Ishikawa (cell line): ENCODE data around the gene GRAMD2A.

Source experiments
- CEBPB ChIP-seq: IDR thresholded peaks from 2 replicates; pipeline ENCODE4 v1.6.1; 2012
- CREB1 ChIP-seq: IDR thresholded peaks from 2 replicates; pipeline ENCODE4 v1.6.1; 2012; ENCODE audit warnings: low read depth
- EP300 ChIP-seq: IDR thresholded peaks from 2 replicates; pipeline ENCODE4 v1.6.1; 2012; ENCODE audit warnings: borderline replicate concordance
- FOXM1 ChIP-seq: IDR thresholded peaks from 2 replicates; pipeline ENCODE4 v1.6.1; 2012; ENCODE audit warnings: low read depth, borderline replicate concordance
- RAD21 ChIP-seq: IDR thresholded peaks from 2 replicates; pipeline ENCODE4 v1.6.1; 2012; ENCODE audit warnings: low read depth
- TAF1 ChIP-seq: IDR thresholded peaks from 2 replicates; pipeline ENCODE4 v1.6.1; 2012; ENCODE audit warnings: low read depth, mild to moderate bottlenecking
- YY1 ChIP-seq: IDR thresholded peaks from 2 replicates; pipeline ENCODE4 v1.6.1; 2012; ENCODE audit warnings: low read depth
- TF ChIP-seq, protein P1 (sequence below): IDR thresholded peaks from 2 replicates; pipeline ENCODE4 v1.6.1; 2012
- TF ChIP-seq, protein P2 (sequence below): IDR thresholded peaks from 2 replicates; pipeline ENCODE4 v1.6.1; 2012

DNA sequence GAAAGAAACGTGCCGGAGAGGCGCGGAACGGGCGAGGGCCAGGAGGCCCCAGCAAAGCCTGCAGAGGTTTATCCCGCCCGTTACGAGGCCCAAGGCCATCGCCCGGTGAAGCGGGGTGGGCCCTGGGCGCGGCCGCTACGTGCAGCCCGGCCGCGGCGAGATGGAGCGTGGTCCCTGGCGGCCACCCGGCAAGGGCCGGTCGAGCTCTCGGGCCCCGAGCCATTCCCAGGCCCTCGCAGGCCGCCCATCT, 32.3 kb upstream of the GRAMD2A start:
- no peak for TF ChIP-seq CEBPB
- TF ChIP-seq, protein P1, sequence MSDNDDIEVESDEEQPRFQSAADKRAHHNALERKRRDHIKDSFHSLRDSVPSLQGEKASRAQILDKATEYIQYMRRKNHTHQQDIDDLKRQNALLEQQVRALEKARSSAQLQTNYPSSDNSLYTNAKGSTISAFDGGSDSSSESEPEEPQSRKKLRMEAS = no peak
- TF ChIP-seq TAF1 = no peak
- TF ChIP-seq EP300 = no peak
- TF ChIP-seq RAD21 = no peak
- TF ChIP-seq, protein P2, sequence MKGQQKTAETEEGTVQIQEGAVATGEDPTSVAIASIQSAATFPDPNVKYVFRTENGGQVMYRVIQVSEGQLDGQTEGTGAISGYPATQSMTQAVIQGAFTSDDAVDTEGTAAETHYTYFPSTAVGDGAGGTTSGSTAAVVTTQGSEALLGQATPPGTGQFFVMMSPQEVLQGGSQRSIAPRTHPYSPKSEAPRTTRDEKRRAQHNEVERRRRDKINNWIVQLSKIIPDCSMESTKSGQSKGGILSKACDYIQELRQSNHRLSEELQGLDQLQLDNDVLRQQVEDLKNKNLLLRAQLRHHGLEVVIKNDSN = no peak
- no peak for TF ChIP-seq YY1
- no peak for TF ChIP-seq CREB1
- TF ChIP-seq FOXM1 = no peak
